Measurements from ENCODE around the gene SETD7.
"Not testable (repeated sequence)": the region's sequence is repeated elsewhere in the genome, so short reads cannot be mapped to it uniquely, and the experiment has no call there.

DNA sequence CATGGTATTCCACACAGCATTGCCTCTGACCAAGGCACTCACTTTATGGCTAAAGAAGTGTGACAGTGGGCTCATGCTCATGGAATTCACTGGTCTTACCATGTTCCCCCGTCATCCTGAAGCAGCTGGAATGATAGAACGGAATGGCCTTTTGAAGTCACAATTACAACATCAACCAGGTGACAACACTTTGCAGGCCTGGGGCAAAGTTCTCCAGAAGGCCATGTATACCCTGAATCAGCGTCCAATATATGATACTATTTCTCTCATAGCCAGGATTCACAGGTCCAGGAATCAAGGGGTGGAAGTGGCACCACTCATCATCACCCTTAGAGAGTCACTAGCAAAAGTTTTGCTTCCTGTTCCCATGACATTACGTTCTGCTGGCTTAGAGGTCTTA, 108.9 kb downstream of the SETD7 start:
- TF ChIP-seq POLR2AphosphoS5 (IDR thresholded peaks at IDR 0.05); POLR2A (IDR thresholded peaks at IDR 0.05); EP300 (IDR thresholded peaks at IDR 0.05; ENCODE audit: low read depth): not testable (repeated sequence)
- TF ChIP-seq, protein P1, sequence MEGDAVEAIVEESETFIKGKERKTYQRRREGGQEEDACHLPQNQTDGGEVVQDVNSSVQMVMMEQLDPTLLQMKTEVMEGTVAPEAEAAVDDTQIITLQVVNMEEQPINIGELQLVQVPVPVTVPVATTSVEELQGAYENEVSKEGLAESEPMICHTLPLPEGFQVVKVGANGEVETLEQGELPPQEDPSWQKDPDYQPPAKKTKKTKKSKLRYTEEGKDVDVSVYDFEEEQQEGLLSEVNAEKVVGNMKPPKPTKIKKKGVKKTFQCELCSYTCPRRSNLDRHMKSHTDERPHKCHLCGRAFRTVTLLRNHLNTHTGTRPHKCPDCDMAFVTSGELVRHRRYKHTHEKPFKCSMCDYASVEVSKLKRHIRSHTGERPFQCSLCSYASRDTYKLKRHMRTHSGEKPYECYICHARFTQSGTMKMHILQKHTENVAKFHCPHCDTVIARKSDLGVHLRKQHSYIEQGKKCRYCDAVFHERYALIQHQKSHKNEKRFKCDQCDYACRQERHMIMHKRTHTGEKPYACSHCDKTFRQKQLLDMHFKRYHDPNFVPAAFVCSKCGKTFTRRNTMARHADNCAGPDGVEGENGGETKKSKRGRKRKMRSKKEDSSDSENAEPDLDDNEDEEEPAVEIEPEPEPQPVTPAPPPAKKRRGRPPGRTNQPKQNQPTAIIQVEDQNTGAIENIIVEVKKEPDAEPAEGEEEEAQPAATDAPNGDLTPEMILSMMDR (IDR thresholded peaks at IDR 0.05): not testable (repeated sequence)
